Osteoblast (primary cell): Measurements from ENCODE around the gene ADK. TPM values are rescaled to one million over a fixed set of nuclear protein-coding genes. Genes with fewer than 3 reads are reported as not detected.

ENCODE experiments used
- DNase-seq: peaks from one replicate; pipeline ENCODE4 v3.0.0; 2011; ENCODE audit warnings: low spot score, mixed read lengths; ENCODE audit not compliant: insufficient read length; ENCODE audit errors: missing footprints
- H2AFZ ChIP-seq: 2 replicates; pipeline ENCODE4 v1.6.0; 2011; ENCODE audit warnings: mild to moderate bottlenecking, low read length
- H3K27ac ChIP-seq: 2 replicates; pipeline ENCODE4 v1.5.1; 2011; ENCODE audit warnings: mild to moderate bottlenecking, low read depth, low read length, moderate library complexity
- H3K27me3 ChIP-seq: 2 replicates; pipeline ENCODE4 v1.6.0; 2012; ENCODE audit warnings: mild to moderate bottlenecking, control low read depth, inconsistent platforms, low read length, moderate library complexity; ENCODE audit not compliant: insufficient read depth
- H3K36me3 ChIP-seq: 2 replicates; pipeline ENCODE4 v1.5.1; 2011; ENCODE audit warnings: mild to moderate bottlenecking, low read length, control low read depth, moderate library complexity; ENCODE audit not compliant: insufficient read depth
- H3K4me1 ChIP-seq: 2 replicates; pipeline ENCODE4 v1.5.1; 2011; ENCODE audit warnings: mild to moderate bottlenecking, low read length, control low read depth, moderate library complexity; ENCODE audit not compliant: insufficient read depth
- H3K4me2 ChIP-seq: 2 replicates; pipeline ENCODE4 v1.6.0; 2011; ENCODE audit warnings: mild to moderate bottlenecking, low read length; ENCODE audit not compliant: insufficient read depth
- H3K4me3 ChIP-seq: fragments of 200-600 bp; sonication (generic); 3 replicates; pipeline ENCODE4 v1.5.1; 2012; ENCODE audit warnings: mild to moderate bottlenecking, low read length, inconsistent platforms; ENCODE audit not compliant: insufficient read depth
- H3K79me2 ChIP-seq: 2 replicates; pipeline ENCODE4 v1.6.0; 2012; ENCODE audit warnings: mild to moderate bottlenecking, low read length, control low read depth, inconsistent platforms; ENCODE audit not compliant: insufficient read depth
- H3K9me3 ChIP-seq: 2 replicates; pipeline ENCODE4 v1.5.1; 2011; ENCODE audit warnings: low read depth, low read length, control low read depth
- H4K20me1 ChIP-seq: 2 replicates; pipeline ENCODE4 v1.6.0; 2012; ENCODE audit warnings: mild to moderate bottlenecking, low read length, control low read depth; ENCODE audit not compliant: insufficient read depth
- CTCF ChIP-seq: IDR thresholded peaks from 2 replicates; pipeline ENCODE4 v1.5.1; 2011; ENCODE audit warnings: mild to moderate bottlenecking, low read depth, low read length, moderate library complexity; ENCODE audit errors: extremely low read depth
- total RNA-seq: library from RNA; depleted of rRNA; stranded (reverse); fragments of >200 nt; gene quantifications from 2 replicates; pipeline ENCODE4 v1.2.3, GENCODE V29; 2012

Gene ADK
- total RNA-seq, 1 donor, result 34.0 TPM

- no peaks in the 10 kb centered on the region for H3K27me3 ChIP-seq
- H3K9me3 ChIP-seq, result no peaks in the 10 kb centered on the region
- no peak for DNase-seq
- no peaks in the 10 kb centered on the region for H4K20me1 ChIP-seq
- no peaks in the 10 kb centered on the region for H3K4me1 ChIP-seq
- no peaks in the 10 kb centered on the region for H3K79me2 ChIP-seq
- no peak overlapping the region for H3K4me3 ChIP-seq
- H3K4me2 ChIP-seq, result no peak overlapping the region
- no peak overlapping the region for H3K27ac ChIP-seq
- peaks cover 2% of the 10 kb centered on the region for H3K36me3 ChIP-seq
- no peak for TF ChIP-seq CTCF
- H2AFZ ChIP-seq, result no peak overlapping the region
Observed at GRCh38 chr10:74675484-74675883, 524.5 kb downstream of the ADK start.

DNA sequence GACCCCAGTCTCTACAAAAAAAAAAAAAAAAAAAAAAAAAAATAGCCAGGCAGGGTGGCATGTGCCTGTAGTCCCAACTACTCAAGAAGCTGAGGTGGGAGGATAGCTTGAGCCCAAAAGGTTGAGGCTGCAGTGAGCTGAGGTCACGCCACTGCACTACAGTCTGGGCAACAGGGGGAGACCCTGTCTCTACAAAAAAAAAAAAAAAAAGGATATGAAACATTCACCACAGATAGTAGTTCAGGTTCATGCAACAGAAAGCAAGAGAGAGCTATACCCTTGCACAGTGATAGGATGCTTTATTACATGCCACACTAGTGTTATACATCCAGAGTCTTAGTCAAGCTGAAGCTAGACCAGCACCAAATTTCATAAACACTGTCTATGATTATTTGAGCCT is 526.9 kb downstream of the ADK start:
- TF ChIP-seq CTCF, result no peak
- Histone ChIP-seq H3K27ac (no peak overlapping the region), H3K4me1 (no peaks in the 10 kb centered on the region), H4K20me1 (no peaks in the 10 kb centered on the region), H3K4me2 (no peak overlapping the region), H3K9me3 (no peaks in the 10 kb centered on the region), H2AFZ (no peak overlapping the region), H3K4me3 (no peak overlapping the region), H3K36me3 (no peaks in the 10 kb centered on the region), H3K79me2 (no peaks in the 10 kb centered on the region), H3K27me3 (no peaks in the 10 kb centered on the region)
- DNase-seq, result no peak

DNA sequence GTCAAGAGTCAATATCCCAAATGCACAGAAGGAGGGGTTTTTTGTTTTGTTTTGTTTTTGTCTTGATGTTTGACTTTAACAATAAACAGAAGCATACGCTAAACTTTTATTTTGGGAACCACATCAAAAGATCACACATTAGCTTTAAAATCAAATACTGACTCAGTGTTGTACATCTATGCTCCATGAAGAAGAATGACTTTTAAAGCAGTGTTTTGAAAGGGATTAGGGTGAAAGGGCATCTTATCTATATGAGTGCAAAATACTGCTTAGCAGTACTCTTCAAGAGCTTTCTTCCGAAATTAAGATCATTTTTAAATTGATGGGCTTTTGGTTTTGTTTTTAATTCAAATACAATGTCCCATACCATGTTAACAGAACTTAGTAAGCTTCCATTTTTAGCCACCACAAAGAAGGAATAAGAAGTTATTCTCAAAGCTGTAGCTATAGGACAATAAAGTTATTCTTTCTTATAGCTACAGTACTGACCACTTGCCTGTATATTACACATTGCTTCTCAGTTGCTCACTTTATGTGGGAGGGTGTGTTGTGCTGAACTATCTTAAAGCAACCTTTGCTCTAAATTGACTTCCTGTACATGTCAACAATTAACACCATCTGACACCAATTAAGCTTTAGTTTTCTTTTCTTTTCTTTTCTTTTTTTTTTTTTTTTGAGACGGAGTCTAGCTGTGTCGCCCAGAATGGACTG is 531.1 kb downstream of the ADK start:
- H2AFZ ChIP-seq, result no peak overlapping the region
- no peaks in the 10 kb centered on the region for H4K20me1 ChIP-seq
- peak; percentile 57 for DNase-seq
- H3K4me3 ChIP-seq, result no peak overlapping the region
- no peaks in the 10 kb centered on the region for H3K4me1 ChIP-seq
- no peaks in the 10 kb centered on the region for H3K9me3 ChIP-seq
- no peak overlapping the region for H3K27ac ChIP-seq
- no peak overlapping the region for H3K4me2 ChIP-seq
- H3K27me3 ChIP-seq, result no peaks in the 10 kb centered on the region
- TF ChIP-seq CTCF, result no peak
- no peaks in the 10 kb centered on the region for H3K36me3 ChIP-seq
- no peaks in the 10 kb centered on the region for H3K79me2 ChIP-seq

DNA sequence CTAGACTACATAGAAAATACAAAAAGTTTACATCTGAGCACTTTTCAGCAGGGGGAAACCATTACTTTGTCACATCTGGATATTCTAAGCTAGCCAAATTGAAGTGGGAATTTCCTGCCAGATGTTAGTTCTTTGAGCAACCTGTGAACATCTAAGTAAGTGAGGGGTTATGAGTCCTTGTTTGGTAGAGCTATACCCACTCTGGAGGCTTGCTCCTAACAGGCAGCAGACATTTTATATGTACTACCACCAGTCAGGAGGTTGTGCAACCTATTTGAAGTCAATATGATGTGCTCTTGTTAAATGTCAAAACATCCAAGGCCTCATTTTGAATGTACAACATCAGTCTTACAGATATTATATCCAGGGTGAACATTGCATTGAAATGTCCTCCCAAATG is 532.0 kb downstream of the ADK start:
- H4K20me1 ChIP-seq, result no peaks in the 10 kb centered on the region
- H3K9me3 ChIP-seq, result no peaks in the 10 kb centered on the region
- H3K4me2 ChIP-seq, result no peak overlapping the region
- H3K27me3 ChIP-seq, result no peaks in the 10 kb centered on the region
- no peak overlapping the region for H3K4me3 ChIP-seq
- no peak overlapping the region for H2AFZ ChIP-seq
- H3K79me2 ChIP-seq, result no peaks in the 10 kb centered on the region
- H3K27ac ChIP-seq, result no peak overlapping the region
- no peaks in the 10 kb centered on the region for H3K36me3 ChIP-seq
- DNase-seq, result no peak
- H3K4me1 ChIP-seq, result no peaks in the 10 kb centered on the region
- TF ChIP-seq CTCF, result no peak
